SIG-M5 treated with dmso at 0.1 percent for 504 hours (cell line): ENCODE data around the gene ZNF318.
"Not testable (repeated sequence)": the region's sequence is repeated elsewhere in the genome, so short reads cannot be mapped to it uniquely, and the experiment has no call there.

ENCODE experiments used
- DNase-seq: peaks from one replicate; lab custom pipeline; 2025; ENCODE audit not compliant: unreplicated experiment; lab: John Stamatoyannopoulos, UW

Gene ZNF318

GRCh38 chr6:43336382-43336781, 33.1 kb downstream of the ZNF318 start:
- DNase-seq = no peak

- no peak for DNase-seq
These were observed 34.0 kb downstream of the ZNF318 start for GRCh38 chr6:43335469-43335868.

GRCh38 chr6:43334466-43335095, 34.9 kb downstream of the ZNF318 start:
- peak; percentile 50 for DNase-seq

GRCh38 chr6:43331891-43332290, 37.6 kb downstream of the ZNF318 start:
- DNase-seq = peak; percentile 85

- no peak for DNase-seq
These were observed 38.0 kb downstream of the ZNF318 start for GRCh38 chr6:43331470-43331869.

GRCh38 chr6:43328528-43328927, 40.9 kb downstream of the ZNF318 start:
- DNase-seq = no peak

- no peak for DNase-seq
These were observed 43.6 kb downstream of the ZNF318 start for GRCh38 chr6:43325876-43326275.

- no peak for DNase-seq
These were observed 51.4 kb downstream of the ZNF318 start for GRCh38 chr6:43318011-43318410.

- DNase-seq = no peak
These were observed 55.6 kb downstream of the ZNF318 start for GRCh38 chr6:43313813-43314212.

GRCh38 chr6:43311666-43312065, 57.8 kb downstream of the ZNF318 start:
- peak; percentile 80 for DNase-seq

GRCh38 chr6:43310624-43311023, 58.8 kb downstream of the ZNF318 start:
- peak; percentile 55 for DNase-seq

GRCh38 chr6:43310134-43310533, 59.3 kb downstream of the ZNF318 start:
- no peak for DNase-seq

GRCh38 chr6:43308990-43309477, 60.4 kb downstream of the ZNF318 start:
- no peak for DNase-seq

GRCh38 chr6:43308101-43308989, 61.1 kb downstream of the ZNF318 start, which contains the start of gene CRIP3:
CRIP3 (minus strand) TSS chr6:43308826; CDS start chr6:43308792, 34 bp downstream.
- no peak for DNase-seq

- DNase-seq = no peak
These were observed 61.9 kb downstream of the ZNF318 start for GRCh38 chr6:43307451-43308100.

GRCh38 chr6:43306086-43306485, 63.4 kb downstream of the ZNF318 start:
- no peak for DNase-seq

- DNase-seq = no peak
These were observed 64.6 kb downstream of the ZNF318 start for GRCh38 chr6:43304882-43305281.

GRCh38 chr6:43304361-43304760, 65.1 kb downstream of the ZNF318 start:
- DNase-seq = no peak

- no peak for DNase-seq
These were observed 65.6 kb downstream of the ZNF318 start for GRCh38 chr6:43303751-43304331.

GRCh38 chr6:43303006-43303405, 66.4 kb downstream of the ZNF318 start:
- not testable (repeated sequence) for DNase-seq

- no peak for DNase-seq
These were observed 67.3 kb downstream of the ZNF318 start for GRCh38 chr6:43302126-43302525.
